Neural cell (in vitro differentiated cells): ENCODE data around the gene DHX15.

Source experiments
- EZH2 ChIP-seq: fragments of 200-600, 300-800 bp; shearing (Covaris generic), sonication (generic); IDR thresholded peaks from 2 replicates; pipeline ENCODE4 v1.6.1; 2014; ENCODE audit warnings: antibody characterized with exemption, low read length, borderline replicate concordance, mild to moderate bottlenecking; ENCODE audit not compliant: insufficient read depth, poor library complexity, severe bottlenecking
- MXI1 ChIP-seq: fragments of 450-650 bp; conservative IDR thresholded peaks from 2 replicates; pipeline ENCODE4 v1.6.1; 2014; ENCODE audit warnings: antibody characterized with exemption, mild to moderate bottlenecking; ENCODE audit not compliant: poor library complexity, severe bottlenecking
- POLR2AphosphoS5 ChIP-seq: IDR thresholded peaks from 2 replicates; pipeline ENCODE4 v1.6.1; 2012
- RAD21 ChIP-seq: fragments of 450-650 bp; conservative IDR thresholded peaks from 2 replicates; pipeline ENCODE4 v1.6.1; 2014; ENCODE audit warnings: antibody characterized with exemption, mild to moderate bottlenecking, moderate library complexity
- REST ChIP-seq: IDR thresholded peaks from 2 replicates; pipeline ENCODE4 v1.6.1; 2012; ENCODE audit warnings: borderline replicate concordance
- TAF1 ChIP-seq: IDR thresholded peaks from 2 replicates; pipeline ENCODE4 v1.6.1; 2012; ENCODE audit warnings: low read depth
- TF ChIP-seq, protein P1 (sequence below): fragments of 450-650 bp; IDR thresholded peaks from 2 replicates; pipeline ENCODE4 v1.5.1; 2014; ENCODE audit warnings: antibody characterized with exemption, mild to moderate bottlenecking, moderate library complexity; ENCODE audit not compliant: poor library complexity, severe bottlenecking

GRCh38 chr4:24573582-24573981 is 10.8 kb downstream of the DHX15 start:
- no peak for TF ChIP-seq TAF1
- TF ChIP-seq RAD21 = no peak
- TF ChIP-seq, protein P1, sequence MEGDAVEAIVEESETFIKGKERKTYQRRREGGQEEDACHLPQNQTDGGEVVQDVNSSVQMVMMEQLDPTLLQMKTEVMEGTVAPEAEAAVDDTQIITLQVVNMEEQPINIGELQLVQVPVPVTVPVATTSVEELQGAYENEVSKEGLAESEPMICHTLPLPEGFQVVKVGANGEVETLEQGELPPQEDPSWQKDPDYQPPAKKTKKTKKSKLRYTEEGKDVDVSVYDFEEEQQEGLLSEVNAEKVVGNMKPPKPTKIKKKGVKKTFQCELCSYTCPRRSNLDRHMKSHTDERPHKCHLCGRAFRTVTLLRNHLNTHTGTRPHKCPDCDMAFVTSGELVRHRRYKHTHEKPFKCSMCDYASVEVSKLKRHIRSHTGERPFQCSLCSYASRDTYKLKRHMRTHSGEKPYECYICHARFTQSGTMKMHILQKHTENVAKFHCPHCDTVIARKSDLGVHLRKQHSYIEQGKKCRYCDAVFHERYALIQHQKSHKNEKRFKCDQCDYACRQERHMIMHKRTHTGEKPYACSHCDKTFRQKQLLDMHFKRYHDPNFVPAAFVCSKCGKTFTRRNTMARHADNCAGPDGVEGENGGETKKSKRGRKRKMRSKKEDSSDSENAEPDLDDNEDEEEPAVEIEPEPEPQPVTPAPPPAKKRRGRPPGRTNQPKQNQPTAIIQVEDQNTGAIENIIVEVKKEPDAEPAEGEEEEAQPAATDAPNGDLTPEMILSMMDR = no peak
- no peak for TF ChIP-seq POLR2AphosphoS5
- no peak for TF ChIP-seq REST
- TF ChIP-seq EZH2 = no peak
- TF ChIP-seq MXI1 = no peak
